Type B pancreatic cell (in vitro differentiated cells): ENCODE results near the gene ARMC2. TPM values are rescaled to one million over a fixed set of nuclear protein-coding genes. Genes with fewer than 3 reads are reported as not detected.

Experiments used
- DNase-seq: peaks from one replicate; pipeline ENCODE4 v3.0.0; 2021; ENCODE audit warnings: mixed read lengths; ENCODE audit not compliant: unreplicated experiment; ENCODE audit errors: extremely low spot score
- H3K27ac Mint-ChIP-seq: 2 replicates; pipeline ENCODE4 v1.8.0; 2021; ENCODE audit warnings: mild to moderate bottlenecking, mixed read lengths
- H3K27me3 Mint-ChIP-seq: 2 replicates; pipeline ENCODE4 v1.8.0; 2021; ENCODE audit warnings: mixed read lengths
- H3K36me3 Mint-ChIP-seq: 2 replicates; pipeline ENCODE4 v1.8.0; 2021; ENCODE audit warnings: mixed read lengths
- H3K4me1 Mint-ChIP-seq: one replicate; pipeline ENCODE4 v1.8.0; 2021; ENCODE audit warnings: mixed read lengths; ENCODE audit not compliant: unreplicated experiment
- H3K4me3 Mint-ChIP-seq: 2 replicates; pipeline ENCODE4 v1.8.0; 2021; ENCODE audit warnings: mild to moderate bottlenecking, mixed read lengths
- H3K9me3 Mint-ChIP-seq: 2 replicates; pipeline ENCODE4 v1.8.0; 2021; ENCODE audit warnings: mixed read lengths
- total RNA-seq: library from RNA; stranded (reverse); gene quantifications from 2 replicates; pipeline ENCODE4 v1.2.1, GENCODE V29; 2021; ENCODE audit warnings: low replicate concordance
- TF ChIP-seq, protein P1 (sequence below): fragments of 200-600 bp; sonication (generic); conservative IDR thresholded peaks from 2 replicates; pipeline ENCODE4 v1.5.0; 2021; ENCODE audit warnings: antibody characterized with exemption, mild to moderate bottlenecking

Gene ARMC2
- total RNA-seq, 1 donor from 2014 or later: 15.5 TPM

DNA sequence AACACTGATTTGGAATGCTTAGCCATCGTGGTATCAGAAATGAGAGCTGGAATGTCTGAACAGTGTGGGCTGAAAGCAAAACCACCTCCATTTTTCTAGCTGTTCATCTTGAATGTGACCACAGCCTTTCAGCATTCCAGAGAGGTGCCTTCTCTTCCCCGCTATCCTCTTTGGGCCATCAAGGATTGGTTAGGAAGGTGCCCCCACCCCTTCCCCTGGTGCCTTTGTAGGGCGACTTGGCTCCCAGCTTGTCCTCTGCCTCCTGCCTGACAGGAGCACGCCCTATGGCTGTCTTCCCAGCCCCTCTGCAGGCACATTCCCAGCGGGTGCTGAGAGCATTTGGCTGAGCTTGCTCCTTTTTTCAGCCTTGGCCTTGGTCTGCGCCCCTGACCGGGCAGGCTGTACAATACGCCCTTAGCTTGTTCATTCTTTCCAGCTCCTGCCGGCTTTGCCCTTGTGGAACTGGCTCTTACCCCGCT is 97.5 kb downstream of the ARMC2 start:
- DNase-seq: no peak
- H3K36me3 Mint-ChIP-seq: no peaks in the 10 kb centered on the region
- H3K27ac Mint-ChIP-seq: peak overlapping the region; percentile 1
- H3K9me3 Mint-ChIP-seq: peaks cover 5% of the 10 kb centered on the region
- H3K27me3 Mint-ChIP-seq: no peaks in the 10 kb centered on the region
- H3K4me3 Mint-ChIP-seq: no peak overlapping the region
- TF ChIP-seq, protein P1, sequence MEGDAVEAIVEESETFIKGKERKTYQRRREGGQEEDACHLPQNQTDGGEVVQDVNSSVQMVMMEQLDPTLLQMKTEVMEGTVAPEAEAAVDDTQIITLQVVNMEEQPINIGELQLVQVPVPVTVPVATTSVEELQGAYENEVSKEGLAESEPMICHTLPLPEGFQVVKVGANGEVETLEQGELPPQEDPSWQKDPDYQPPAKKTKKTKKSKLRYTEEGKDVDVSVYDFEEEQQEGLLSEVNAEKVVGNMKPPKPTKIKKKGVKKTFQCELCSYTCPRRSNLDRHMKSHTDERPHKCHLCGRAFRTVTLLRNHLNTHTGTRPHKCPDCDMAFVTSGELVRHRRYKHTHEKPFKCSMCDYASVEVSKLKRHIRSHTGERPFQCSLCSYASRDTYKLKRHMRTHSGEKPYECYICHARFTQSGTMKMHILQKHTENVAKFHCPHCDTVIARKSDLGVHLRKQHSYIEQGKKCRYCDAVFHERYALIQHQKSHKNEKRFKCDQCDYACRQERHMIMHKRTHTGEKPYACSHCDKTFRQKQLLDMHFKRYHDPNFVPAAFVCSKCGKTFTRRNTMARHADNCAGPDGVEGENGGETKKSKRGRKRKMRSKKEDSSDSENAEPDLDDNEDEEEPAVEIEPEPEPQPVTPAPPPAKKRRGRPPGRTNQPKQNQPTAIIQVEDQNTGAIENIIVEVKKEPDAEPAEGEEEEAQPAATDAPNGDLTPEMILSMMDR: no peak
- peaks cover 69% of the 10 kb centered on the region for H3K4me1 Mint-ChIP-seq

DNA sequence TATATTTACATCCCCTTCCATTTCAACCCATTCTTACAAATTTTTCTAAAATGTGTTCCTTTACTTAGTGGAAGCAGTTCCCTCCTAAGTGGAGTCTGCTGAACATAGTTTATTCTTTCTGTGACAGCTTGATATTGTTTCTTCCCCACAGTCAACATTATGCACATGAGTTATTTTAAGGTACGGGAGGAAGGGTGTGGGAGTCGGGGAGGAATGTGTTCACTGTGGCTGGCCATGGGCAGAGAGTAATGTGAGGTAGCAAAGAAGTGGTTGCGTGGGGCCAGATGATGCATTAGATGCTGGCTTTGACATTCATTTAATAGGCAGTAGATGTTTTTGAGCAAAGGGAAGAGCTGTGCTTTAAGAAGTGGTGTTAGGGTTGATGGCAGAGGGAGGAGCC is 98.5 kb downstream of the ARMC2 start:
- H3K27ac Mint-ChIP-seq: peak overlapping the region; percentile 83
- DNase-seq: no peak
- peaks cover 68% of the 10 kb centered on the region for H3K4me1 Mint-ChIP-seq
- H3K27me3 Mint-ChIP-seq: no peaks in the 10 kb centered on the region
- H3K4me3 Mint-ChIP-seq: peak overlapping the region; percentile 26
- TF ChIP-seq, protein P1: no peak
- H3K36me3 Mint-ChIP-seq: no peaks in the 10 kb centered on the region
- H3K9me3 Mint-ChIP-seq: peaks cover 5% of the 10 kb centered on the region

DNA sequence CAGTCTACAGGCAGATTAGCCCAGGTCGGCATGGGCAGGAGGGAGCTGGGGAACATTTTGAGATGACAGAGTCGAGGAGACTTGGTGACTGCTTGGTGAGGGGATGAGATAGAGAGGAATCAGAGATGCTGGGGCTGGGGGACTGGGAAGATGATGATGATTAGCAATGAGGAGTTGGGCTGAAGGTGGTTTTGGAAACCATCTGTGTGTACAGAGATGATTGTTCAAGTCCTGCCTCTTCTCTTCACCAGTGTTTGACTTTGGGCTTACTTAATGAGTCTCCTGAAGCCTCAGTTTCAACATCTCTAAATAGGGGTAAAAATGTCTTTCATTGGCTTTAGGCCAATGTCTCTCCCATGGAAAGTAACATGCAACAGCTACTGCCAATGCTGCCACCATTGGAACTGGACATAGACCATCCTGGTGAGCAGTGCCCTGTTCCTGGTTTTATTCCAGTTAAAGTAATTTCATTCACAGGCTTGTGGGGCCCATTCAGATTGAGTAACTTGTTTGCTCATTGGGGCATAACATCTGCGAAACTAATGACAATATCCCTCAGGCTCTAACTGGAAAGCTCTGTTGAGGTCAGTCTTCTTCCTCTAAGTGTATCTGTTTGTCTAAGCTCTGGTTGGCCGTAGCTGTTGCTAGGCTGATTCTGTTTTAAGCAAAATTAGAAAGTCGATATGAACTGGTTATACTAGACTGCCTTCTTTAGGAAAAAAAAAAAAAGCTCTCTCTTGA is 99.1 kb downstream of the ARMC2 start:
- TF ChIP-seq, protein P1: no peak
- H3K27me3 Mint-ChIP-seq: no peaks in the 10 kb centered on the region
- H3K4me3 Mint-ChIP-seq: peak overlapping the region; percentile 59
- H3K27ac Mint-ChIP-seq: peak overlapping the region; percentile 83
- no peak for DNase-seq
- peaks cover 5% of the 10 kb centered on the region for H3K9me3 Mint-ChIP-seq
- peaks cover 62% of the 10 kb centered on the region for H3K4me1 Mint-ChIP-seq
- H3K36me3 Mint-ChIP-seq: no peaks in the 10 kb centered on the region

DNA sequence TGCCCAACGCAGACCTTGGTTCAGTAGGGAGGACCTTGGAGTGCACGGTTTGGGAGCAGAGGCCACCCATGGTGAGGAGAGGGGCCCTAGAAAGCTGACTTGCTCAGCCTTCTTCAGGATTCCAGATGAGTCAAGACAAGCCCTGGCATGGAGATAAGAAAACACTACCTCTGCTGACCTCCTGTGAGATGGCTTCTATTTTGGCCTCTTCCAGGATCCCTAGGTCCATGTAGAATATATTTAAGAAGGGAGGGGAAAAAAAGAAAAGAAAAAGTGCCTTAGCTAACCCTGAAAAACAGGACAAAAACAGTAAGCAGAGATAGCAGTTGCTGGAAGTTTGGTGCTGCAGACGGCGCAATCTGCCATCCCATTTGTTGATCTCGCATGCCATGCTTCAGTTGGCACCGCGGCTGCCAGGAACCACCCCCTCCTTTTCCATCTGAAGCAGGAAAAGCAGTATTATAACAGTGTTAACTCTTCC is 100.0 kb downstream of the ARMC2 start:
- peaks cover 54% of the 10 kb centered on the region for H3K4me1 Mint-ChIP-seq
- peak overlapping the region; percentile 35 for H3K4me3 Mint-ChIP-seq
- H3K27ac Mint-ChIP-seq: peak overlapping the region; percentile 47
- no peaks in the 10 kb centered on the region for H3K27me3 Mint-ChIP-seq
- H3K9me3 Mint-ChIP-seq: peaks cover 5% of the 10 kb centered on the region
- no peaks in the 10 kb centered on the region for H3K36me3 Mint-ChIP-seq
- no peak for DNase-seq
- TF ChIP-seq, protein P1: no peak

DNA sequence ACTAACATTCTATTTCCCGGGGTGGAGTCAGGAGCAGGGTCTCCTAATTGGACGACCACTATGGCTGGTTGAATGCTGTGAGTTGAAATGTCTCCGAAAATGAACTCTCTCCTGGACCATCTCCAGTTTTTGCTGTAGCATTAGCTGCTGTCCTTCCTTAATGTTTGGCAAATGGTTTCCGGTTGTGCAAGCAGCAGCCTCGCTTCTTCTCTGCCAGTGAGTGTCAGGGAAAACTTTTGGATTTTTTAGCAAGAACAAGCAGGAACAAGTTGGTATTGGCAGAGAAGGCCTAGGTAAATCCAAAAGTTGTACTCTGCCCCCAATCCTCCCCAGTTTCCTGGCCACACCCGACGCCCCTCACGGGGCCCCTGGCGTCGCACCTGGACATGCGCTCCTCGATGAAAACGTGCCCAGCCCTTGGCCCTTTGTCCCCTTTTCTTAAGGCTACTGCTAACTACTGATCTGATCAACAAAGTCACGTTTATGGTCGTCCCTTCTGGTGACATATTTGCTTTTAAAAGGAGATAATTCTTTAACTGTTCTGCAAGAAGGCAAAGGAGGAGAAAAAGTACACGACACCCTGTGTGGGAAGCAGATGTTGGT is 103.2 kb downstream of the ARMC2 start:
- Mint-ChIP-seq H3K27ac (no peak overlapping the region), H3K27me3 (no peaks in the 10 kb centered on the region), H3K9me3 (peaks cover 5% of the 10 kb centered on the region), H3K36me3 (no peaks in the 10 kb centered on the region), H3K4me3 (no peak overlapping the region), H3K4me1 (peaks cover 33% of the 10 kb centered on the region)
- no peak for DNase-seq
- TF ChIP-seq, protein P1: no peak
